ENCODE data around the gene OR52D1. TPM values are rescaled to one million over a fixed set of nuclear protein-coding genes. Genes with fewer than 3 reads are reported as not detected.

OR52D1 gene
- total RNA-seq, 2 experiments from 2014 or later, result not detected

- no peaks in the 10 kb centered on the region for H3K36me3 ChIP-seq (ENCODE audit: insufficient read depth, low read length)
- peaks cover 0 to 2% of the 10 kb centered on the region in 2 experiments for H3K27me3 ChIP-seq (ENCODE audit: control insufficient read depth in 1 of 2, insufficient read depth in 2 of 2, low read length in 2 of 2)
- TF ChIP-seq CTCF (IDR thresholded peaks at IDR 0.05), result no peak
- Mint-ChIP-seq H3K27ac (no peak overlapping the region), H3K9me3 (no peaks in the 10 kb centered on the region), H3K4me1 (ENCODE audit: low read depth) (no peaks in the 10 kb centered on the region), H3K4me3 (no peak overlapping the region), H3K36me3 (ENCODE audit: low read depth) (no peaks in the 10 kb centered on the region), H3K27me3 (no peaks in the 10 kb centered on the region)
- intact Hi-C loops (cut with DNase I, micrococcal nuclease), result no loop called here
- ATAC-seq (ENCODE audit: poor library complexity) (no peak), DNase-seq (no peak)
- no peaks in the 10 kb centered on the region for H3K4me1 ChIP-seq (ENCODE audit: insufficient read depth, low read length)
- ChIA-PET POLR2A (interaction anchor here (0.8 kb wide), 1 partner anchor 9 kb away, joined by 3 read pairs; no protein-coding TSS in a partner anchor), CTCF (no interaction called here)
- no peak overlapping the region for H3K27ac ChIP-seq (ENCODE audit: low read depth in 1 of 2, low read length in 2 of 2)
- H3K9me3 ChIP-seq (ENCODE audit: control insufficient read depth in 1 of 2, insufficient read depth in 1 of 2, low read length in 2 of 2), result no peaks in the 10 kb centered on the region
- no peak overlapping the region for H3K4me3 ChIP-seq (ENCODE audit: low read length)
Measured at GRCh38 chr11:5528495-5528894, 40.0 kb downstream of the OR52D1 start.

- H3K4me1 ChIP-seq (ENCODE audit: insufficient read depth, low read length), result no peaks in the 10 kb centered on the region
- Mint-ChIP-seq H3K4me1 (ENCODE audit: low read depth) (no peaks in the 10 kb centered on the region), H3K9me3 (no peaks in the 10 kb centered on the region), H3K27me3 (no peaks in the 10 kb centered on the region), H3K27ac (no peak overlapping the region), H3K4me3 (no peak overlapping the region), H3K36me3 (ENCODE audit: low read depth) (no peaks in the 10 kb centered on the region)
- H3K9me3 ChIP-seq (ENCODE audit: control insufficient read depth in 1 of 2, insufficient read depth in 1 of 2, low read length in 2 of 2), result no peaks in the 10 kb centered on the region
- CTCF ChIA-PET, result no interaction called here
- H3K4me3 ChIP-seq (ENCODE audit: low read length), result no peak overlapping the region
- H3K36me3 ChIP-seq (ENCODE audit: insufficient read depth, low read length), result no peaks in the 10 kb centered on the region
- peaks cover 0 to 2% of the 10 kb centered on the region in 2 experiments for H3K27me3 ChIP-seq (ENCODE audit: control insufficient read depth in 1 of 2, insufficient read depth in 2 of 2, low read length in 2 of 2)
- POLR2A ChIA-PET, result no interaction called here
- ATAC-seq (ENCODE audit: poor library complexity) (no peak), DNase-seq (no peak)
- no peak for TF ChIP-seq CTCF (IDR thresholded peaks at IDR 0.05)
- intact Hi-C loops (cut with DNase I, micrococcal nuclease), result no loop called here
- no peak overlapping the region for H3K27ac ChIP-seq (ENCODE audit: low read depth in 1 of 2, low read length in 2 of 2)
Measured at GRCh38 chr11:5531053-5531831, 42.8 kb downstream of the OR52D1 start.

- H3K27ac ChIP-seq (ENCODE audit: low read depth in 1 of 2, low read length in 2 of 2), result no peak overlapping the region
- no peak for TF ChIP-seq CTCF (IDR thresholded peaks at IDR 0.05)
- intact Hi-C loops (cut with DNase I, micrococcal nuclease), result no loop called here
Measured at GRCh38 chr11:5534046-5534445, 45.6 kb downstream of the OR52D1 start.

More at GRCh38 chr11:5534046-5534445, 45.6 kb downstream of the OR52D1 start:
- Histone ChIP-seq H3K4me1 (ENCODE audit: insufficient read depth, low read length) (no peaks in the 10 kb centered on the region), H3K4me3 (ENCODE audit: low read length) (no peak overlapping the region), H3K36me3 (ENCODE audit: insufficient read depth, low read length) (no peaks in the 10 kb centered on the region), H3K9me3 (ENCODE audit: control insufficient read depth in 1 of 2, insufficient read depth in 1 of 2, low read length in 2 of 2) (peaks cover 0 to 3% of the 10 kb centered on the region in 2 experiments), H3K27me3 (ENCODE audit: control insufficient read depth in 1 of 2, insufficient read depth in 2 of 2, low read length in 2 of 2) (no peaks in the 10 kb centered on the region)
- CTCF ChIA-PET, result interaction anchor here (0.9 kb wide), 1 partner anchor 15 kb away, joined by 3 read pairs; no protein-coding TSS in a partner anchor
- ATAC-seq (ENCODE audit: poor library complexity) (no peak), DNase-seq (no peak)
- peaks cover 6% of the 10 kb centered on the region for H3K9me3 Mint-ChIP-seq
- POLR2A ChIA-PET, result no interaction called here
- no peaks in the 10 kb centered on the region for H3K4me1 Mint-ChIP-seq (ENCODE audit: low read depth)
- no peak overlapping the region for H3K27ac Mint-ChIP-seq
- no peaks in the 10 kb centered on the region for H3K36me3 Mint-ChIP-seq (ENCODE audit: low read depth)
- no peak overlapping the region for H3K4me3 Mint-ChIP-seq
- no peaks in the 10 kb centered on the region for H3K27me3 Mint-ChIP-seq
